Measurements from ENCODE around the gene SLIT2. TPM values are rescaled to one million over a fixed set of nuclear protein-coding genes. Genes with fewer than 3 reads are reported as not detected.

The SLIT2 gene
- total and polyA plus RNA-seq, 2 of the 13 experiments (the other 11 are each of a cell fraction or from before 2014, with no cell fraction given): 0.03 TPM; not detected in 1

DNA sequence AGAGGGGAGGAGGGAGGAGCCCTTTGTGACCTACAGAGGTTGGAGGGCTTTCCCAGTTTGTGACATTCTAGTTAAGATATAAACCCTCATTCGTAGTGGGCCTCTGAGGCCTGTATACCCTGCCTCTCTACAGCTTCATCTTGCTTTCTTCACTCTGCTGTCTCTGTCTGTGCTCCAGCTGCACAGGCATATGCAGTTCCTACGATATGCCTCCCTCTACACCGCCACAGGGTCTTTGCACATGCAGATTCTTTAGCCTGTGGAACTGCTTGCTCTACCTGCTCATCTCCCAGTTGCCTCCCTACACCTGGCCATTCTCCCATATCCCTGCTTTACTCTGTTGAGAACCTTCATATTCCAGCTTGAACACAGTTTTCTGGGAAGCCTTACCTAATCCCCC, 38.1 kb downstream of the SLIT2 start:
- 2% methylated on average over 3 of the region's 3 CpGs for WGBS (ENCODE audit: low lambda C conversion rate)
- DNase-seq (ENCODE audit: low spot score) (no peak), ATAC-seq (no peak), FAIRE-seq (no peak)
- no peak for TF ChIP-seq PHF8 (CRISPR knock-in tag; IDR thresholded peaks at IDR 0.05)
- no peak for TF ChIP-seq ZNF335 (CRISPR knock-in tag; IDR thresholded peaks at IDR 0.05)
- no peak for TF ChIP-seq ZNF572 (CRISPR knock-in tag; IDR thresholded peaks at IDR 0.05)
- TF ChIP-seq FOXA1 (IDR thresholded peaks at IDR 0.05): no peak
- no peak for TF ChIP-seq FOXA1 (CRISPR knock-in tag; IDR thresholded peaks at IDR 0.05)
- no peak for TF ChIP-seq TBX3 (IDR thresholded peaks at IDR 0.05; ENCODE audit: borderline replicate concordance)
- no peak for TF ChIP-seq PTBP1 (IDR thresholded peaks at IDR 0.05; ENCODE audit: low read depth, low read length, poor library complexity, severe bottlenecking)
- no peak for TF ChIP-seq SMAD9 (CRISPR knock-in tag; IDR thresholded peaks at IDR 0.05)
- no peak for TF ChIP-seq MBD4 (IDR thresholded peaks at IDR 0.05; ENCODE audit: borderline replicate concordance, low read length)
- H2AFZ ChIP-seq (ENCODE audit: low read length): no peak overlapping the region
- H3K4me3 ChIP-seq (replicated peaks in 1 of 3; ENCODE audit: insufficient read depth in 1 of 3, low read depth in 2 of 3, low read length in 3 of 3): no peak overlapping the region
- no peaks in the 10 kb centered on the region for H4K20me1 ChIP-seq (ENCODE audit: insufficient read depth, low read length)
- no peaks in the 10 kb centered on the region for H3K79me2 ChIP-seq (ENCODE audit: insufficient read depth, low read length)
- no peak overlapping the region for H3K9ac ChIP-seq (ENCODE audit: insufficient read depth, low read depth, low read length)
- ChIA-PET CTCF (ENCODE audit: low intra/inter-chr PET ratio, low total read pairs) (no interaction called here), POLR2A (no interaction called here)
- no TSS peak for BruUV-seq (replicated peaks)
- no peak overlapping the region for H3K27ac ChIP-seq (ENCODE audit: extremely low read length, insufficient read depth, low read length)
- intact Hi-C loops (cut with micrococcal nuclease; ENCODE audit: unreplicated experiment) (no loop called here), in situ Hi-C loops (cut with HindIII; ENCODE audit: extremely low pct_ligation_motif_present, low pct_unique_long_range_greater_than_20kb) (no loop called here)
- no peak overlapping the region for H3K4me2 ChIP-seq (ENCODE audit: low read depth, low read length)
- no peaks in the 10 kb centered on the region for H3K27me3 ChIP-seq (ENCODE audit: control insufficient read depth in 1 of 2, insufficient read depth in 2 of 2, low read length in 2 of 2)
- H3K4me1 ChIP-seq (ENCODE audit: insufficient read depth, low read length): no peaks in the 10 kb centered on the region
- no peaks in the 10 kb centered on the region for H3K9me3 ChIP-seq (ENCODE audit: low read length)
- no peaks in the 10 kb centered on the region for H3K36me3 ChIP-seq (replicated peaks in 1 of 2; ENCODE audit: control insufficient read depth in 1 of 2, insufficient read depth in 2 of 2, low read length in 2 of 2)

GRCh38 chr4:20292739-20293138, 41.0 kb downstream of the SLIT2 start:
- no peaks in the 10 kb centered on the region for H4K20me1 ChIP-seq (ENCODE audit: insufficient read depth, low read length)
- H3K4me2 ChIP-seq (ENCODE audit: low read depth, low read length): no peak overlapping the region
- BruUV-seq (replicated peaks): no TSS peak
- H3K79me2 ChIP-seq (ENCODE audit: insufficient read depth, low read length): no peaks in the 10 kb centered on the region
- intact Hi-C loops (cut with micrococcal nuclease; ENCODE audit: unreplicated experiment): no loop called here
- no peaks in the 10 kb centered on the region for H3K36me3 ChIP-seq (replicated peaks in 1 of 2; ENCODE audit: control insufficient read depth in 1 of 2, insufficient read depth in 2 of 2, low read length in 2 of 2)
- no peak overlapping the region for H3K9ac ChIP-seq (ENCODE audit: insufficient read depth, low read depth, low read length)
- FAIRE-seq (no peak), DNase-seq (ENCODE audit: low spot score) (no peak), ATAC-seq (no peak)
- WGBS (ENCODE audit: low lambda C conversion rate): 2% methylated on average over 3 of the region's 3 CpGs
- TF ChIP-seq SRSF1 (optimal IDR thresholded peaks at IDR 0.05; ENCODE audit: low read depth, low read length): no peak
- ChIA-PET CTCF (ENCODE audit: low intra/inter-chr PET ratio, low total read pairs) (no interaction called here), POLR2A (no interaction called here)
- H2AFZ ChIP-seq (ENCODE audit: low read length): no peak overlapping the region
- H3K27ac ChIP-seq (ENCODE audit: extremely low read length, insufficient read depth, low read length): no peak overlapping the region
- no peaks in the 10 kb centered on the region for H3K9me3 ChIP-seq (ENCODE audit: low read length)
- no peak overlapping the region for H3K4me3 ChIP-seq (replicated peaks in 1 of 3; ENCODE audit: insufficient read depth in 1 of 3, low read depth in 2 of 3, low read length in 3 of 3)
- H3K4me1 ChIP-seq (ENCODE audit: insufficient read depth, low read length): no peaks in the 10 kb centered on the region
- in situ Hi-C loops (cut with HindIII; ENCODE audit: extremely low pct_ligation_motif_present, low pct_unique_long_range_greater_than_20kb): no loop called here
- H3K27me3 ChIP-seq (ENCODE audit: control insufficient read depth in 1 of 2, insufficient read depth in 2 of 2, low read length in 2 of 2): no peaks in the 10 kb centered on the region

Measured in HepG2 (cell line).